ENCODE data around the gene PIP5K1B.

- TF ChIP-seq CTCF (conservative IDR thresholded peaks at IDR 0.05 in 1 of 2, IDR thresholded peaks at IDR 0.05 in 1 of 2; ENCODE audit: low read depth in 1 of 2, low read length in 2 of 2) (no peak), EZH2 (IDR thresholded peaks at IDR 0.05; ENCODE audit: low read length, missing control alignments) (no peak)
These were observed 199.4 kb downstream of the PIP5K1B start for GRCh38 chr9:68904454-68904853.

Data from fibroblast of lung (primary cell).